DOHH2 (cell line): ENCODE results near the gene SLC16A3.

Experiments used
- H3F3A ChIP-seq: fragments of 200-600 bp; sonication (generic), shearing (Covaris generic); 2 replicates; pipeline ENCODE4 v1.6.0; 2016; ENCODE audit warnings: antibody characterized with exemption, mild to moderate bottlenecking; ENCODE audit not compliant: control insufficient read depth, insufficient read depth
- H3K27ac ChIP-seq: fragments of 200-600 bp; sonication (generic); 2 replicates; pipeline ENCODE4 v1.5.1; 2014; ENCODE audit warnings: low read depth, mild to moderate bottlenecking, low read length, moderate library complexity
- H3K27me3 ChIP-seq: fragments of 200-600 bp; sonication (generic); 2 replicates; pipeline ENCODE4 v1.6.1; 2014; ENCODE audit warnings: mild to moderate bottlenecking, low read length, mixed read lengths; ENCODE audit not compliant: control insufficient read depth
- H3K36me3 ChIP-seq: fragments of 200-600 bp; sonication (generic); 2 replicates; pipeline ENCODE4 v1.6.1; 2014; ENCODE audit warnings: mild to moderate bottlenecking, low read length, moderate library complexity, mixed read lengths; ENCODE audit not compliant: control insufficient read depth
- H3K4me1 ChIP-seq: fragments of 200-600 bp; sonication (generic); 2 replicates; pipeline ENCODE4 v1.6.1; 2014; ENCODE audit warnings: mild to moderate bottlenecking, low read length, mixed read lengths; ENCODE audit not compliant: control insufficient read depth
- H3K4me2 ChIP-seq: fragments of 200-600 bp; sonication (generic); 2 replicates; pipeline ENCODE4 v1.6.0; 2014; ENCODE audit warnings: mild to moderate bottlenecking, low read length, moderate library complexity
- H3K4me3 ChIP-seq: fragments of 200-600 bp; sonication (generic); 2 replicates; pipeline ENCODE4 v1.5.1; 2014; ENCODE audit warnings: mild to moderate bottlenecking, low read length, mixed read lengths
- H3K79me2 ChIP-seq: fragments of 200-600 bp; sonication (generic); 2 replicates; pipeline ENCODE4 v1.6.1; 2014; ENCODE audit warnings: mild to moderate bottlenecking, low read length, mixed read lengths; ENCODE audit not compliant: control insufficient read depth
- H3K9me2 ChIP-seq: fragments of 200-600 bp; sonication (generic); replicated peaks from 2 replicates; pipeline ENCODE4 v1.6.1; 2014; ENCODE audit warnings: mild to moderate bottlenecking, low read length, mixed read lengths; ENCODE audit not compliant: control insufficient read depth
- H3K9me3 ChIP-seq: fragments of 200-600 bp; sonication (generic); 2 replicates; pipeline ENCODE4 v1.6.1; 2014; ENCODE audit warnings: antibody characterized with exemption, low read length, mixed read lengths; ENCODE audit not compliant: control insufficient read depth, insufficient read depth
- H4K20me1 ChIP-seq: fragments of 200-600 bp; sonication (generic); 2 replicates; pipeline ENCODE4 v1.6.0; 2014; ENCODE audit warnings: low read depth, mild to moderate bottlenecking, antibody characterized with exemption, low read length, moderate library complexity; ENCODE audit not compliant: control insufficient read depth, insufficient read depth
- EZH2phosphoT487 ChIP-seq: fragments of 200-600 bp; sonication (generic); IDR thresholded peaks from 2 replicates; pipeline ENCODE4 v1.6.1; 2017; ENCODE audit warnings: borderline replicate concordance, mild to moderate bottlenecking, antibody characterized with exemption, low read length, moderate library complexity, mixed read lengths
- TF ChIP-seq, protein P1 (sequence below): fragments of 200-600 bp; sonication (generic); IDR thresholded peaks from one replicate; pipeline ENCODE4 v1.5.1; 2014; ENCODE audit warnings: antibody characterized with exemption, mild to moderate bottlenecking, low read depth, low read length; ENCODE audit not compliant: poor library complexity, severe bottlenecking

Gene SLC16A3

DNA sequence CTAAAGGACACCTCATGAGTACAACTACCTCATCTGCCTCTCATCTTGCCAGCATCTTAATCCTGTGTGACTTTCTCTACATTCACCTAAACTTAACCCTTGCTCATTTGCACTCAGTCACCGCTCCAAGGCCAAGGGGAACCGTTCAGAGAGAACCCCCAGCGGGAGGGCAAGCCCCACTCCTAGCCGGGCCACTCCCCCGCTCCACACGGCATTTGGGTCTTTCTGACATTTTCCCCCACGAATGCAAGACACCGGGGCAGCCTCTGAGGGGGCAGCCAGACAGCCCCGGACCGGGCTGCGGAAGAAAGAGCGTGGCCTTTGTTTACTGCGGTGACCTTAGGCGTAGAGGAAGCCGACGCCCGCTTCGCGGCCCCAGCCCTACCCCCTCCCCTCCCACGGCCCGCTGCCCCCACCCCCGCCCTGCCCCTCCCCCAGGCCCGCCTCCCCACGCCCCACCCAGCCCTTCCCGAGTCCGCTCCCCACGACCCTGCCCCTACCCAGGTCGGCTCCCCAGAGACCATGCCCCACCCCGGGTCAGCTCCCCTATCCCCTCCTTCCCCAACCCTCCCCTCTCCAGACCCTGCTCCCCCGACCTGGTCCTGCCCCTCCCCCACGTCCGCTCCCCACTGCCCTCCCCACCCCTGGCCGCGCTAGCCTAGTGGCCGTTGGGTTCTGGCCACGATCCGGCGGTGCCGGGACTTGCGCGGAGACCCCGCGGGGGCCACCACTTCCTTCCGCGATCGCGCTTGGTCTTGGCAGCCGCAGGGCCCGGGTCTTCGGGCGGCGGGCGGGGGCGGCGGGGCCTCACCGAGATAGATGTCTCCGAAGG is 43.9 kb downstream of the SLC16A3 start:
- H3F3A ChIP-seq, result no peaks in the 10 kb centered on the region
- peak overlapping the region; percentile 93 for H3K4me3 ChIP-seq
- peak overlapping the region; percentile 99 for H3K4me2 ChIP-seq
- H3K9me2 ChIP-seq, result no peaks in the 10 kb centered on the region
- peaks cover 18% of the 10 kb centered on the region for H3K27me3 ChIP-seq
- peaks cover 23% of the 10 kb centered on the region for H3K4me1 ChIP-seq
- peaks cover 32% of the 10 kb centered on the region; the same call in 1 of the 2 replicates for H4K20me1 ChIP-seq
- peaks cover 55% of the 10 kb centered on the region for H3K79me2 ChIP-seq
- peaks cover 50% of the 10 kb centered on the region for H3K36me3 ChIP-seq
- H3K27ac ChIP-seq, result peak overlapping the region; percentile 61
- TF ChIP-seq, protein P1, sequence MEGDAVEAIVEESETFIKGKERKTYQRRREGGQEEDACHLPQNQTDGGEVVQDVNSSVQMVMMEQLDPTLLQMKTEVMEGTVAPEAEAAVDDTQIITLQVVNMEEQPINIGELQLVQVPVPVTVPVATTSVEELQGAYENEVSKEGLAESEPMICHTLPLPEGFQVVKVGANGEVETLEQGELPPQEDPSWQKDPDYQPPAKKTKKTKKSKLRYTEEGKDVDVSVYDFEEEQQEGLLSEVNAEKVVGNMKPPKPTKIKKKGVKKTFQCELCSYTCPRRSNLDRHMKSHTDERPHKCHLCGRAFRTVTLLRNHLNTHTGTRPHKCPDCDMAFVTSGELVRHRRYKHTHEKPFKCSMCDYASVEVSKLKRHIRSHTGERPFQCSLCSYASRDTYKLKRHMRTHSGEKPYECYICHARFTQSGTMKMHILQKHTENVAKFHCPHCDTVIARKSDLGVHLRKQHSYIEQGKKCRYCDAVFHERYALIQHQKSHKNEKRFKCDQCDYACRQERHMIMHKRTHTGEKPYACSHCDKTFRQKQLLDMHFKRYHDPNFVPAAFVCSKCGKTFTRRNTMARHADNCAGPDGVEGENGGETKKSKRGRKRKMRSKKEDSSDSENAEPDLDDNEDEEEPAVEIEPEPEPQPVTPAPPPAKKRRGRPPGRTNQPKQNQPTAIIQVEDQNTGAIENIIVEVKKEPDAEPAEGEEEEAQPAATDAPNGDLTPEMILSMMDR, result no peak
- TF ChIP-seq EZH2phosphoT487, result no peak
- H3K9me3 ChIP-seq, result no peaks in the 10 kb centered on the region

DNA sequence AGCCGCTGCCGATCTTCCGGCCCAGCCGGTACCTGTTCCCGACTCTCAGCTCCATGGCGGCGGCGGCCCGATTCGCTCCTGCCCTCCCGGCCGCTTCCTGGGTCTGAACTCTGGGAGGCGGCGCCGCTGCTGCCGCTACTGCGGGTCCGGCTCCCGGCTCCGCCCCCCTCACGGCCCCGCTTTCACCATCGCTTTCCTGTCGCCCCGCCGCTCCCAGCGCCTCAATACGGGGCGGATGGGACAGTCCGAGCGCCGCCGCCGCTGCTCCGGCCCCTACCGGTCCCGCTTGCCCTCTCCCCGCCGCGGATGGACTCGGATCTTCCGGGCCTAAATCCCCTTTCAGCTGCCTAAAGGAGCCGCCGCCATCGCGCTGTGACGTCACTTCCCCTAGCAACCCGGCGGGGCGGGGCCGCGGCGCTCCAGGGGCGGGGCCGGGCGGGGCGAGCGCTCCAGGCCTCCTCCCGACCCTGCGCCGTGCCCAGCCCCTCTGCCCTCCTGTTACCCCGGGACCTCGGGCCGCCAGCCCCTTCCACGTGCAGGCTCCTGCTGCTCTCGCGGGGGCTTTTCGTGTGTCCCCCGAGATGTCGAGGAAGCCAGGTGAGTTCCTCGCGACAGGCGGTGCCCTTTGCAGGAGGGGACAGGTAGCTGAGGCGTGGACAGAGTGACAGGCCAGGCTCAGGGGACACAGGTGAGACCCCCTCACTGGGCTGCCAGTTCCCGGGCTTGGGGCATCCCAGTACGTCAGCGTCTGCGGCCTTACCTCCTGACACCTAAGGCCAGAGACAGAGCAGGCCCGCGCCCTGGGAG is 44.7 kb downstream of the SLC16A3 start, which contains the start of gene CSNK1D:
Gene CSNK1D (minus strand): TSS at position 374 of the 807 bp plus-strand sequence. CDS start 319 bp downstream, at position 55.
- TF ChIP-seq, protein P1, result no peak
- TF ChIP-seq EZH2phosphoT487, result no peak
- H3K4me1 ChIP-seq, result peaks cover 23% of the 10 kb centered on the region
- peaks cover 32% of the 10 kb centered on the region; the same call in 1 of the 2 replicates for H4K20me1 ChIP-seq
- H3K36me3 ChIP-seq, result peaks cover 42% of the 10 kb centered on the region
- H3K9me3 ChIP-seq, result no peaks in the 10 kb centered on the region
- peak within 1 kb of the TSS; percentile 99 for H3K4me2 ChIP-seq
- peaks cover 18% of the 10 kb centered on the region for H3K27me3 ChIP-seq
- H3F3A ChIP-seq, result no peaks in the 10 kb centered on the region
- peaks cover 47% of the 10 kb centered on the region for H3K79me2 ChIP-seq
- peak within 1 kb of the TSS; percentile 61 for H3K27ac ChIP-seq
- peak within 1 kb of the TSS; percentile 93 for H3K4me3 ChIP-seq
- no peaks in the 10 kb centered on the region for H3K9me2 ChIP-seq

DNA sequence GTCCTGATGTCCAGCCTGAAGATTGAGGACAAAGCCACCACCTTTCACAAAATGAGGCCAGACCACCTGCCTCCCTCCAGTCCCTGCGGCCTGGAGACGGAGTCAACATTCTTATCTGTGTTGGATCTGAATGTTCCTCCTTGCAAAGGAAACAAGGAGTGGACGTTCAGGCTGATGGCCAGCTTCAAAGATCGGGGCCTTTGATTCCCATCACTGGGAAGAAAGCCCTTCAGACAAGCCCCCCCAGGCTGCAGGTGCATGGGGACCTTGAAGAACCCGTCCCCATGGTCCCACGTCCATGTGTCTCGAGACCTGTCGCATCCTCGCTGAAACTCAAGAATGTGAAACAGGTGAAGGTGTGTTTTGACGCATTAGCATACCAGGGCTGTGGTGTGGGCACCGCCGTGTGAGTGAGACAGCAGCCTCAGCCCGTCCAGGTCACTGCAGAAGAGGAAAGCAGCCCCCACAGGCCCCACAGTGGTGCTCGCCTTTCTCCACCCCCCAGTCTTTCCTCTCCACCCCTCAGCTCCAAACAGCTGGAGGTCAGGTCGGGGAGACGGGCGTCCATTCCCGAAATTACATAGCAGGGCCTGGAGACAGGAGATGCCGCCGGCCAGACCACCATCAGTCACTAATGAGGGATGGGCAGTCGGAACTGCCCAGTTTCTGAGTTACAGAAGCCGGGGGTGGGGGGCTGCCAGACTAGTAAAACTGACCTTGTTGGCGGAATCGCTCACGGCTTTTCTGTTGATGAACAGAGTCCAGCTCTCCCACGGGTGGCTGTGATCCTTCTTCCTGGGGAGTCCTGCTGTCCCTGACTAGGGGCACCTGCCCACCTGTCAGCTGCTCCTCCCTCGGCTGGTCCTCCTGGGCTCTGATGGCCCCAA is 45.5 kb downstream of the SLC16A3 start:
- Histone ChIP-seq H3K9me2 (no peaks in the 10 kb centered on the region), H3K36me3 (peaks cover 35% of the 10 kb centered on the region), H4K20me1 (peaks cover 28% of the 10 kb centered on the region; the same call in 1 of the 2 replicates), H3F3A (no peaks in the 10 kb centered on the region), H3K9me3 (no peaks in the 10 kb centered on the region), H3K4me3 (peak overlapping the region; percentile 93; the same call in 1 of the 2 replicates), H3K4me1 (peaks cover 23% of the 10 kb centered on the region), H3K79me2 (peaks cover 39% of the 10 kb centered on the region), H3K4me2 (peak overlapping the region; percentile 87), H3K27me3 (peaks cover 18% of the 10 kb centered on the region), H3K27ac (no peak overlapping the region)
- TF ChIP-seq EZH2phosphoT487, result no peak
- TF ChIP-seq, protein P1, result no peak
